Thoracic aorta (tissue), 2 donors: ENCODE results near the gene PGA5. TPM values are rescaled to one million over a fixed set of nuclear protein-coding genes. Genes with fewer than 3 reads are reported as not detected.

ENCODE experiments used
- ATAC-seq: fragments of 150-250 bp; one replicate; pipeline ENCODE4 v1.8.0; 2017; ENCODE audit warnings: low read depth; ENCODE audit not compliant: insufficient number of reproducible peaks, low FRiP score
- DNase-seq: peaks from one replicate; pipeline ENCODE4 v3.0.0-alpha.2; 2020; ENCODE audit warnings: low spot score
- H3K27ac ChIP-seq, 2 donors: fragments of 200-600 bp; sonication (generic); 1 replicate in 1 of 2; 2 replicates in 1 of 2; pipeline ENCODE4 v1.5.1; 2016; ENCODE audit warnings: mild to moderate bottlenecking in 2 of 2, moderate library complexity in 2 of 2
- H3K27me3 ChIP-seq: fragments of 200-600 bp; sonication (generic); replicated peaks from 2 replicates; pipeline ENCODE4 v1.6.0; 2016; ENCODE audit warnings: mild to moderate bottlenecking; ENCODE audit not compliant: insufficient read depth
- H3K36me3 ChIP-seq: fragments of 200-600 bp; sonication (generic); one replicate; pipeline ENCODE4 v1.5.1; 2016
- H3K4me1 ChIP-seq, 2 donors: fragments of 200-600 bp; sonication (generic); 1 replicate in 1 of 2; 2 replicates in 1 of 2; pipeline versions ENCODE4 v1.5.1 to v1.6.0; 2016; ENCODE audit warnings: low read depth in 2 of 2, mild to moderate bottlenecking in 1 of 2; ENCODE audit not compliant: control insufficient read depth in 1 of 2
- H3K4me3 ChIP-seq: fragments of 200-600 bp; sonication (generic); 2 replicates; pipeline ENCODE4 v1.5.1; 2016; ENCODE audit warnings: mild to moderate bottlenecking
- H3K9me3 ChIP-seq: fragments of 200-600 bp; sonication (generic); 2 replicates; pipeline ENCODE4 v1.5.1; 2016
- total RNA-seq, 2 donors: library from RNA; depleted of rRNA; stranded (reverse); fragments of >200 nt; gene quantifications; one replicate each; pipeline versions ENCODE4 v1.1.0 to v1.2.3, GENCODE V29; 2016
- TF ChIP-seq, protein P1 (sequence below): fragments of 200-600 bp; sonication (generic); IDR thresholded peaks from one replicate; pipeline ENCODE4 v1.5.1; 2019; ENCODE audit warnings: antibody characterized with exemption

The PGA5 gene
- total RNA-seq, 2 donors from 2014 or later: not detected

DNA sequence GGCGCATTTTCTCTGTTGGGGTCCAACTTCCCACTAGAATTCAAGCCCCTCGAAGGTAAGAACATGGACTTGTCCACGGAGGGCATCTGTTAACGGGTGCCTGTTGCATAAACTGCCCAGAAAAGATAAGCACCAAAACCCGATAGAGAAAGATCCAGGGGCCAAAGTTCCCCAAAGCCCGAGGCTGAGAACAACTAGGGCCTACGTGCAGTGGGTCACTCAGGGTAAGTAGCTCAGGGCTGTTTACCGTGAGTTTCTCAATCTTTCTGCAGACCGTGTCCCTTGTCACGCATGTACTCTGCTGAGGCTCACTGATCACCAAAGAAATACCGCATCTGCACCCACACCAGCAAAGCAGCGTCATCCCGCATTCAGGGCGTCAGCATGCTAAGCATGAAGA lies 24.4 kb downstream of the PGA5 start:
- TF ChIP-seq, protein P1, sequence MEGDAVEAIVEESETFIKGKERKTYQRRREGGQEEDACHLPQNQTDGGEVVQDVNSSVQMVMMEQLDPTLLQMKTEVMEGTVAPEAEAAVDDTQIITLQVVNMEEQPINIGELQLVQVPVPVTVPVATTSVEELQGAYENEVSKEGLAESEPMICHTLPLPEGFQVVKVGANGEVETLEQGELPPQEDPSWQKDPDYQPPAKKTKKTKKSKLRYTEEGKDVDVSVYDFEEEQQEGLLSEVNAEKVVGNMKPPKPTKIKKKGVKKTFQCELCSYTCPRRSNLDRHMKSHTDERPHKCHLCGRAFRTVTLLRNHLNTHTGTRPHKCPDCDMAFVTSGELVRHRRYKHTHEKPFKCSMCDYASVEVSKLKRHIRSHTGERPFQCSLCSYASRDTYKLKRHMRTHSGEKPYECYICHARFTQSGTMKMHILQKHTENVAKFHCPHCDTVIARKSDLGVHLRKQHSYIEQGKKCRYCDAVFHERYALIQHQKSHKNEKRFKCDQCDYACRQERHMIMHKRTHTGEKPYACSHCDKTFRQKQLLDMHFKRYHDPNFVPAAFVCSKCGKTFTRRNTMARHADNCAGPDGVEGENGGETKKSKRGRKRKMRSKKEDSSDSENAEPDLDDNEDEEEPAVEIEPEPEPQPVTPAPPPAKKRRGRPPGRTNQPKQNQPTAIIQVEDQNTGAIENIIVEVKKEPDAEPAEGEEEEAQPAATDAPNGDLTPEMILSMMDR: no peak
- no peak for ATAC-seq
- no peak overlapping the region for H3K4me3 ChIP-seq
- no peaks in the 10 kb centered on the region for H3K27me3 ChIP-seq
- no peaks in the 10 kb centered on the region for H3K36me3 ChIP-seq
- H3K27ac ChIP-seq: no peak overlapping the region
- no peaks in the 10 kb centered on the region for H3K9me3 ChIP-seq
- no peaks in the 10 kb centered on the region for H3K4me1 ChIP-seq
- DNase-seq: no peak

DNA sequence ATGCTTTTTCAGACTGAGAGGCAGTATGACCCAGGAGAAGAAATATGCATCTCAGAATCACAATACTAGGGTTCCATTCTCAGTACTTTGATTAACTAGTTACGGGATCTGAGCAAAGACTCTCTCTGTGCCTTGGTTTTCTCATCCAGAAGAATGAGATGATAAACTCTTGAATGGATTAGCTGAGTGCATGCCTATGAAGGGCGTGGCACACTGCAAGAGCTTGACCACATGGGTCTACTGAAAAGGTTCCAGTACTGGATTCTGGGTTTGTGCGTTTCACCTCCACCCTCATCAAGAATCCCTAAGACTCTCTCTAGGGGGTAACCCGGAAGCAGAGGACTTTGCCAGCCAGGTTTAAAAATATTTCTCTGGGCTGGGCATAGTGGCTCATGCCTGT lies 25.6 kb downstream of the PGA5 start:
- Histone ChIP-seq H3K9me3 (no peaks in the 10 kb centered on the region), H3K36me3 (no peaks in the 10 kb centered on the region), H3K4me1 (no peaks in the 10 kb centered on the region), H3K4me3 (no peak overlapping the region), H3K27me3 (no peaks in the 10 kb centered on the region), H3K27ac (no peak overlapping the region)
- TF ChIP-seq, protein P1: no peak
- DNase-seq (no peak), ATAC-seq (no peak)

DNA sequence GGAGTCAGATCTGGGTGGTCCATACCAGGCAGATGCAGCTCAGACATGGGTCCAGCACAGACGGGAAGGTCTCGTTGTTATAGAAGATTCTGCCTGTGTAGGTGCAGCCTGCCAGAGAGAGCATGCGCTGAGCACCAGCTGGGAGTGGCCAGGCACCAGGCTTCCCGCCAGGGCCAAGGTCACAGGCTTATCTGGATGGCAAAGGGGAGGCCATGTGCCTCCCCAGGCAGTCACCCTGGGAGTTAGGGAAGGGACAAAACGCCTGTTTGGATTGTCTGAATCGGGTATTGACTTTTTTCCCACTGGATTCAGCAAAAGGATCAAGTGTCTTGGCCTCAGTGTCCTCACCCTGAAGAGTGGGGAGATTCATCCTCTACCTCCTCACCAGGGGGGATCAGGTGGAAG lies 26.5 kb downstream of the PGA5 start:
- Histone ChIP-seq H3K4me3 (no peak overlapping the region), H3K9me3 (no peaks in the 10 kb centered on the region), H3K36me3 (no peaks in the 10 kb centered on the region), H3K27me3 (no peaks in the 10 kb centered on the region), H3K4me1 (no peaks in the 10 kb centered on the region), H3K27ac (no peak overlapping the region)
- TF ChIP-seq, protein P1: no peak
- ATAC-seq (no peak), DNase-seq (no peak)

- H3K27ac ChIP-seq: no peak overlapping the region
- H3K9me3 ChIP-seq: no peaks in the 10 kb centered on the region
- no peak overlapping the region for H3K4me3 ChIP-seq
- H3K4me1 ChIP-seq: no peaks in the 10 kb centered on the region
- TF ChIP-seq, protein P1: no peak
- ATAC-seq: no peak
- no peak for DNase-seq
- H3K36me3 ChIP-seq: no peaks in the 10 kb centered on the region
- no peaks in the 10 kb centered on the region for H3K27me3 ChIP-seq
Observed at GRCh38 chr11:61268588-61269250, 27.7 kb downstream of the PGA5 start.

DNA sequence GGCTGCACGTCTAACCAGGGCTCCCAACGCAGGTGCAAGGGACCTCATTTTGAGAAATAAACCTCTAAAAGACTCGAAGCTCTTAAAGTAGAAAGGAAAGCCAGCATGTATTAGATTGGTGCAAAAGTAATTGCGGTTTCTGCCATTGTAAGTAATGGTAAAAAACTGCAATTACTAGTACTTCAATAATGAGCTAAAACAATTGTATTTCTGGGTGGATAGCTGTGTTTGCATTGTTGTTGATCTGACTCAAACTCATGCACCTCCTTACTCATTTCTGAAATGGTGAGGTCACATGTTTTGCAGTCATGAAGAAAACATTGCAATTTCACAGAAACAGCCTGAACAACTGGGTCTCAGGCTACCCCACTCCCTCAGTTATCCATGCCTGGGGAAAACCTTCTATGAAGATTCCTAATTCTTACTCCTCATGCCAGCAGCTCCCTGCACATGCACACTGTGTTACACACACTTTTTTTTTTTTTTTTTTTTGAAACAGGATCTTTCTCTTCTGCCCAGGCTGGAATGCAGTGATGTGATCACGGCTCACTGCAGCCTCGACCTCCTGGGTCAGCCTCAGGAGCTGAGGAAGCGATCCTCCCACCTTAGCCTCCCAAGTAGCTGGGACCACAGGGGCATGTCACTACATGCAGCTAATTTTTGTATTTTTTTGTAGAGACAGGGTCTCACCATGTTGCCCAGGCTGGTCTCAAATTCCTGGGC lies 29.5 kb downstream of the PGA5 start:
- Histone ChIP-seq H3K27ac (no peak overlapping the region), H3K4me1 (no peaks in the 10 kb centered on the region), H3K4me3 (no peak overlapping the region), H3K27me3 (no peaks in the 10 kb centered on the region), H3K9me3 (no peaks in the 10 kb centered on the region), H3K36me3 (no peaks in the 10 kb centered on the region)
- TF ChIP-seq, protein P1: no peak
- no peak for ATAC-seq
- no peak for DNase-seq
